OCI-LY3 (cell line): ENCODE data around the gene TRAPPC4.
"Not testable (repeated sequence)": the region's sequence is repeated elsewhere in the genome, so short reads cannot be mapped to it uniquely, and the experiment has no call there.

ENCODE experiments used
- H2AFZ ChIP-seq: fragments of 200-600, 300-600 bp; shearing (Covaris generic); 2 replicates; pipeline ENCODE4 v1.6.0; 2014; ENCODE audit warnings: antibody characterized with exemption, low read depth, low read length
- H3K27ac ChIP-seq: fragments of 200-600, 300-600 bp; sonication (generic); 2 replicates; pipeline ENCODE4 v1.5.1; 2014; ENCODE audit warnings: mild to moderate bottlenecking, low read length, moderate library complexity, mixed read lengths
- H3K27me3 ChIP-seq: fragments of 200-600, 300-600 bp; sonication (generic); 2 replicates; pipeline ENCODE4 v1.6.1; 2014; ENCODE audit warnings: low read depth, low read length, mixed read lengths
- H3K36me3 ChIP-seq: fragments of 200-600, 300-600 bp; sonication (generic); replicated peaks from 2 replicates; pipeline ENCODE3; 2014; ENCODE audit warnings: low read depth, low read length, mixed read lengths
- H3K4me1 ChIP-seq: fragments of 300-600, 200-600 bp; sonication (generic); 2 replicates; pipeline ENCODE4 v1.6.1; 2014; ENCODE audit warnings: low read length, mixed read lengths
- H3K4me2 ChIP-seq: fragments of 200-600, 300-600 bp; sonication (generic); 2 replicates; pipeline ENCODE4 v1.6.1; 2014; ENCODE audit warnings: low read length, mixed read lengths
- H3K4me3 ChIP-seq: fragments of 300-600, 200-600 bp; sonication (generic); 2 replicates; pipeline ENCODE4 v1.5.1; 2014; ENCODE audit warnings: antibody characterized with exemption, mild to moderate bottlenecking, low read length, moderate library complexity
- H3K79me2 ChIP-seq: fragments of 300-600, 200-600 bp; shearing (Covaris generic); 2 replicates; pipeline ENCODE4 v1.6.1; 2014; ENCODE audit warnings: mild to moderate bottlenecking, low read length, mixed read lengths
- H3K9ac ChIP-seq: fragments of 300-600, 200-600 bp; shearing (Covaris generic); 2 replicates; pipeline ENCODE4 v1.6.0; 2014; ENCODE audit warnings: mild to moderate bottlenecking, low read length, moderate library complexity
- H3K9me3 ChIP-seq: fragments of 200-600, 300-600 bp; shearing (Covaris generic); 2 replicates; pipeline ENCODE4 v1.6.1; 2014; ENCODE audit warnings: low read length, mixed read lengths; ENCODE audit not compliant: insufficient read depth
- H4K20me1 ChIP-seq: fragments of 200-600, 300-600 bp; sonication (generic); 2 replicates; pipeline ENCODE4 v1.6.1; 2016; ENCODE audit warnings: low read length, mixed read lengths; ENCODE audit not compliant: insufficient read depth
- CTCF ChIP-seq: fragments of 200-600, 300-600 bp; sonication (generic); IDR thresholded peaks from 2 replicates; pipeline ENCODE4 v1.5.1; 2014; ENCODE audit warnings: antibody characterized with exemption, low read length, low read depth
- EZH2phosphoT487 ChIP-seq: fragments of 200-600 bp; shearing (Covaris generic); IDR thresholded peaks from 2 replicates; pipeline ENCODE4 v1.6.1; 2018; ENCODE audit warnings: antibody characterized with exemption, mixed run types, low read depth

Gene TRAPPC4

GRCh38 chr11:119018074-119018938, at the start of gene TRAPPC4, which contains the start of gene RPS25:
Gene TRAPPC4 (plus strand): TSS chr11:119018766. CDS start chr11:119018796, 30 bp downstream.
Gene RPS25 (minus strand): TSS chr11:119018343. CDS start chr11:119018284, 59 bp downstream.
- peak within 1 kb of the TSS; percentile 96 for H3K4me3 ChIP-seq
- H4K20me1 ChIP-seq = no peaks in the 10 kb centered on the region
- no peaks in the 10 kb centered on the region for H3K27me3 ChIP-seq
- H3K4me1 ChIP-seq = peaks cover 15% of the 10 kb centered on the region
- H3K9me3 ChIP-seq = no peaks in the 10 kb centered on the region
- peak within 1 kb of the TSS; percentile 94 for H3K27ac ChIP-seq
- peaks cover 51% of the 10 kb centered on the region for H3K36me3 ChIP-seq
- peak within 1 kb of the TSS; percentile 90 for H3K4me2 ChIP-seq
- TF ChIP-seq CTCF (no peak), EZH2phosphoT487 (no peak)
- H2AFZ ChIP-seq = peak within 1 kb of the TSS; percentile 90; the same call in 1 of the 2 replicates
- peaks cover 72% of the 10 kb centered on the region for H3K79me2 ChIP-seq
- peak within 1 kb of the TSS; percentile 99 for H3K9ac ChIP-seq

GRCh38 chr11:118969508-118969907, 49.1 kb upstream of the TRAPPC4 start:
- not testable (repeated sequence) for H3K27ac ChIP-seq, H3K4me2 ChIP-seq

GRCh38 chr11:118971646-118972045, 46.9 kb upstream of the TRAPPC4 start, which contains the start of gene FOXR1:
Gene FOXR1 (plus strand): TSS chr11:118971761. CDS start chr11:118971932, 171 bp downstream.
- H3K36me3 ChIP-seq = no peaks in the 10 kb centered on the region
- H3K27me3 ChIP-seq = peaks cover 12% of the 10 kb centered on the region
- H3K27ac ChIP-seq = no peak within 1 kb of the TSS
- H3K9ac ChIP-seq = no peak within 1 kb of the TSS
- H3K4me2 ChIP-seq = no peak within 1 kb of the TSS
- H2AFZ ChIP-seq = no peak within 1 kb of the TSS
- H4K20me1 ChIP-seq = no peaks in the 10 kb centered on the region
- H3K79me2 ChIP-seq = no peaks in the 10 kb centered on the region
- no peak for TF ChIP-seq CTCF
- no peak for TF ChIP-seq EZH2phosphoT487
- H3K9me3 ChIP-seq = no peaks in the 10 kb centered on the region
- H3K4me1 ChIP-seq = no peaks in the 10 kb centered on the region
- H3K4me3 ChIP-seq = no peak within 1 kb of the TSS

More at GRCh38 chr11:118969508-118969907, 49.1 kb upstream of the TRAPPC4 start:
- H3K4me3 ChIP-seq, H3K36me3 ChIP-seq, H3K9me3 ChIP-seq, H3K79me2 ChIP-seq, H3K9ac ChIP-seq, H4K20me1 ChIP-seq, H3K27me3 ChIP-seq, H2AFZ ChIP-seq, H3K4me1 ChIP-seq: not testable (repeated sequence)

- no peaks in the 10 kb centered on the region for H3K4me1 ChIP-seq
- no peaks in the 10 kb centered on the region for H3K36me3 ChIP-seq
- H3K27me3 ChIP-seq = peaks cover 13% of the 10 kb centered on the region
- H3K9me3 ChIP-seq = no peaks in the 10 kb centered on the region
- no peak overlapping the region for H2AFZ ChIP-seq
- TF ChIP-seq EZH2phosphoT487 (no peak), CTCF (no peak)
- no peaks in the 10 kb centered on the region for H3K79me2 ChIP-seq
- no peaks in the 10 kb centered on the region for H4K20me1 ChIP-seq
- no peak overlapping the region for H3K4me2 ChIP-seq
- no peak overlapping the region for H3K27ac ChIP-seq
- no peak overlapping the region for H3K4me3 ChIP-seq
- H3K9ac ChIP-seq = no peak overlapping the region
Measured at GRCh38 chr11:118973985-118974384, 44.6 kb upstream of the TRAPPC4 start.
